ENCODE measurements around the gene FAAP20.

- TF ChIP-seq CTCF (IDR thresholded peaks at IDR 0.05; ENCODE audit: borderline replicate concordance, extremely low read depth, low read length, poor library complexity, severe bottlenecking) (no peak), EZH2 (IDR thresholded peaks at IDR 0.05; ENCODE audit: borderline replicate concordance, low read depth, low read length, severe bottlenecking) (no peak)
Observed at GRCh38 chr1:2154022-2154421, 40.5 kb downstream of the FAAP20 start.

Data from DND-41 (cell line).